Measurements from ENCODE around the gene OGFR.

Gene OGFR

DNA sequence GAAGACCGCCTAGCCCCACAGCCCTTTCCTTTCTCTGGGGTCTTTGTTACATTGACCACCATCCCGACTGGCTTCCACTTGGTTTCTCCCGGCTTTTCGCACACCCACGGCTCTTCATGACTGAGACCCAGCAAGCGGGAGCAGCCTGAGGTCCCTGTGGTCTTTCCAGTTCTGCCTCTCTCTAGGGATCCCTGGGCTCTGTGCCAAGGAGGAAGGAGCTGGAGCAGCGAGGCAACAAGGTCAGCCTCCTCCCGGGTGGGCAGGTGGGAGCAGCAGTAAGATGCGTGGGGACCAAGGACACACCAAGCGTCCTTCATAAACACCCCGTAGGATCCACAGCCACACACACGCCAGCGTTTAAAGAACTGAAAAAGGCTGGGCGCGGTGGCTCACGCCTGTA lies 37.9 kb upstream of the OGFR start:
- Histone ChIP-seq H3K4me2 (ENCODE audit: low read depth, low read length, poor library complexity, severe bottlenecking) (no peak overlapping the region), H3K4me3 (ENCODE audit: insufficient read depth, low read length, poor library complexity, severe bottlenecking) (no peak overlapping the region), H2AFZ (ENCODE audit: low read depth, low read length, severe bottlenecking) (no peak overlapping the region), H3K27ac (ENCODE audit: low read depth, low read length) (no peak overlapping the region), H3K27me3 (ENCODE audit: low read length) (no peaks in the 10 kb centered on the region), H3K9me2 (replicated peaks; ENCODE audit: insufficient read depth, low read length) (no peaks in the 10 kb centered on the region), H4K20me1 (ENCODE audit: low read depth, low read length) (no peaks in the 10 kb centered on the region), H3K9me3 (ENCODE audit: insufficient read depth, low read length) (no peaks in the 10 kb centered on the region), H3K9ac (ENCODE audit: low read length) (no peak overlapping the region), H3K79me2 (ENCODE audit: insufficient read depth, low read length) (no peaks in the 10 kb centered on the region), H3K36me3 (ENCODE audit: low read length) (no peaks in the 10 kb centered on the region), H3F3A (ENCODE audit: insufficient read depth) (no peaks in the 10 kb centered on the region)
- TF ChIP-seq, protein P1, sequence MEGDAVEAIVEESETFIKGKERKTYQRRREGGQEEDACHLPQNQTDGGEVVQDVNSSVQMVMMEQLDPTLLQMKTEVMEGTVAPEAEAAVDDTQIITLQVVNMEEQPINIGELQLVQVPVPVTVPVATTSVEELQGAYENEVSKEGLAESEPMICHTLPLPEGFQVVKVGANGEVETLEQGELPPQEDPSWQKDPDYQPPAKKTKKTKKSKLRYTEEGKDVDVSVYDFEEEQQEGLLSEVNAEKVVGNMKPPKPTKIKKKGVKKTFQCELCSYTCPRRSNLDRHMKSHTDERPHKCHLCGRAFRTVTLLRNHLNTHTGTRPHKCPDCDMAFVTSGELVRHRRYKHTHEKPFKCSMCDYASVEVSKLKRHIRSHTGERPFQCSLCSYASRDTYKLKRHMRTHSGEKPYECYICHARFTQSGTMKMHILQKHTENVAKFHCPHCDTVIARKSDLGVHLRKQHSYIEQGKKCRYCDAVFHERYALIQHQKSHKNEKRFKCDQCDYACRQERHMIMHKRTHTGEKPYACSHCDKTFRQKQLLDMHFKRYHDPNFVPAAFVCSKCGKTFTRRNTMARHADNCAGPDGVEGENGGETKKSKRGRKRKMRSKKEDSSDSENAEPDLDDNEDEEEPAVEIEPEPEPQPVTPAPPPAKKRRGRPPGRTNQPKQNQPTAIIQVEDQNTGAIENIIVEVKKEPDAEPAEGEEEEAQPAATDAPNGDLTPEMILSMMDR (IDR thresholded peaks at IDR 0.05; ENCODE audit: insufficient read depth, low read length, poor library complexity, severe bottlenecking): no peak
- TF ChIP-seq EZH2phosphoT487 (conservative IDR thresholded peaks at IDR 0.05; ENCODE audit: low read length): no peak

DNA sequence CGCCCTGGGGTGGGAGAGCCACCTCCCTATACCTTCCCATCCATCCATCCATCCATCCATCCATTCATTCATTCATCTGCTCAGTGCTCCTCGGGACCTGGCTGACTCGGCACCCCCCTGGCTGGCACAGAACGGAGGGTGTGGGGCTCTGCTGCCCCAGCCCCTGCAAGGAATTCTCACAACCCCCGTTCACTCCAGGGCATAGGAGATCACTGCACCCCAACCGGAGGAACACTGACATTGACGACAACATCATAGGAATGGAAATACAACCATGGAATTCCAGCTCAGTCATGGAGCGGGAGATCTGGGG lies 36.4 kb upstream of the OGFR start:
- no peak overlapping the region for H3K9ac ChIP-seq (ENCODE audit: low read length)
- no peak overlapping the region for H3K4me3 ChIP-seq (ENCODE audit: insufficient read depth, low read length, poor library complexity, severe bottlenecking)
- no peaks in the 10 kb centered on the region for H3K27me3 ChIP-seq (ENCODE audit: low read length)
- no peak overlapping the region for H2AFZ ChIP-seq (ENCODE audit: low read depth, low read length, severe bottlenecking)
- H3K27ac ChIP-seq (ENCODE audit: low read depth, low read length): no peak overlapping the region
- no peaks in the 10 kb centered on the region for H3K9me3 ChIP-seq (ENCODE audit: insufficient read depth, low read length)
- TF ChIP-seq, protein P1 (IDR thresholded peaks at IDR 0.05; ENCODE audit: insufficient read depth, low read length, poor library complexity, severe bottlenecking): no peak
- TF ChIP-seq EZH2phosphoT487 (conservative IDR thresholded peaks at IDR 0.05; ENCODE audit: low read length): no peak
- no peaks in the 10 kb centered on the region for H4K20me1 ChIP-seq (ENCODE audit: low read depth, low read length)
- H3K9me2 ChIP-seq (replicated peaks; ENCODE audit: insufficient read depth, low read length): no peaks in the 10 kb centered on the region
- H3K36me3 ChIP-seq (ENCODE audit: low read length): no peaks in the 10 kb centered on the region
- H3K79me2 ChIP-seq (ENCODE audit: insufficient read depth, low read length): no peaks in the 10 kb centered on the region
- H3K4me2 ChIP-seq (ENCODE audit: low read depth, low read length, poor library complexity, severe bottlenecking): no peak overlapping the region
- H3F3A ChIP-seq (ENCODE audit: insufficient read depth): no peaks in the 10 kb centered on the region

DNA sequence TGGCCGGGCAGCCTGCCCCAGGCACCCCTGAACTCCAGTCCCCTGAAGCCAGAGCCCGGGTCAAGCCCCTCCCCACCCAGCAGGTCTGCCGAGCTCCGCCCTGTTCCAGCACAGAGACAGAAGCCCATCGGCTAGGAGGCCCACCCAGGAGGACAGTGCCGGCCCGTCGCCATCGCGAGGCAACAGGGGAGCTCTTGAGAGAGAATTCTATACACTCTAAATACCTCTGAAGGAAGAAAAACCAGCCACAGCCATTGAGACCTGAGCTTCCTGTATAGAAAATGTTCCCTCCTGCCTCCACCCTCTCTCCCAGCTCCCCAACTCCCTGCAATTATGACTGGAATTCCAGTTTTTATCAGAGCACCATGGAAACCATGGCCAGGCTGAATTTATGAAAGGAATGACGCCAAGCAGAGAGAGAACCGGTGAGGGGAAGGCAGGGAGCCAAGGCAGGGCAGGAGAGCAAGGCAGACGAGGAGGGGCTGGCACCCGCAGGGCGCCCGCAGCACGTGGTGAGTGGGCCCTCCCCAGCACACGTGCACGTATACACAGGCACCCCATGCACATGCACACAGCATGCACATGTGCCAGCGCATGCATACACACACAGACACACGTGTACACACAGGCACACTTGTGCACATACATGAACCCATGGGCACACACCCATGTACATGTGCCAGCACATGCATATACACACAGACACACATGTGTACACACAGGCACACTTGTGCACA lies 35.9 kb upstream of the OGFR start:
- Histone ChIP-seq H3K9ac (ENCODE audit: low read length) (no peak overlapping the region), H3K9me2 (replicated peaks; ENCODE audit: insufficient read depth, low read length) (no peaks in the 10 kb centered on the region), H3K9me3 (ENCODE audit: insufficient read depth, low read length) (no peaks in the 10 kb centered on the region), H3K36me3 (ENCODE audit: low read length) (no peaks in the 10 kb centered on the region), H3K27ac (ENCODE audit: low read depth, low read length) (no peak overlapping the region), H3K79me2 (ENCODE audit: insufficient read depth, low read length) (no peaks in the 10 kb centered on the region), H2AFZ (ENCODE audit: low read depth, low read length, severe bottlenecking) (no peak overlapping the region), H3K4me2 (ENCODE audit: low read depth, low read length, poor library complexity, severe bottlenecking) (no peak overlapping the region), H3K27me3 (ENCODE audit: low read length) (no peaks in the 10 kb centered on the region), H3K4me3 (ENCODE audit: insufficient read depth, low read length, poor library complexity, severe bottlenecking) (no peak overlapping the region), H3F3A (ENCODE audit: insufficient read depth) (no peaks in the 10 kb centered on the region), H4K20me1 (ENCODE audit: low read depth, low read length) (no peaks in the 10 kb centered on the region)
- TF ChIP-seq, protein P1 (IDR thresholded peaks at IDR 0.05; ENCODE audit: insufficient read depth, low read length, poor library complexity, severe bottlenecking): no peak
- no peak for TF ChIP-seq EZH2phosphoT487 (conservative IDR thresholded peaks at IDR 0.05; ENCODE audit: low read length)

Data from SU-DHL-6 (cell line).